DOHH2 (cell line): Measurements from ENCODE around the gene HLCS.

Experiments used
- EZH2phosphoT487 ChIP-seq: fragments of 200-600 bp; sonication (generic); IDR thresholded peaks from 2 replicates; pipeline ENCODE4 v1.6.1; 2017; ENCODE audit warnings: borderline replicate concordance, mild to moderate bottlenecking, antibody characterized with exemption, low read length, moderate library complexity, mixed read lengths
- TF ChIP-seq, protein P1 (sequence below): fragments of 200-600 bp; sonication (generic); IDR thresholded peaks from one replicate; pipeline ENCODE4 v1.5.1; 2014; ENCODE audit warnings: antibody characterized with exemption, mild to moderate bottlenecking, low read depth, low read length; ENCODE audit not compliant: poor library complexity, severe bottlenecking

DNA sequence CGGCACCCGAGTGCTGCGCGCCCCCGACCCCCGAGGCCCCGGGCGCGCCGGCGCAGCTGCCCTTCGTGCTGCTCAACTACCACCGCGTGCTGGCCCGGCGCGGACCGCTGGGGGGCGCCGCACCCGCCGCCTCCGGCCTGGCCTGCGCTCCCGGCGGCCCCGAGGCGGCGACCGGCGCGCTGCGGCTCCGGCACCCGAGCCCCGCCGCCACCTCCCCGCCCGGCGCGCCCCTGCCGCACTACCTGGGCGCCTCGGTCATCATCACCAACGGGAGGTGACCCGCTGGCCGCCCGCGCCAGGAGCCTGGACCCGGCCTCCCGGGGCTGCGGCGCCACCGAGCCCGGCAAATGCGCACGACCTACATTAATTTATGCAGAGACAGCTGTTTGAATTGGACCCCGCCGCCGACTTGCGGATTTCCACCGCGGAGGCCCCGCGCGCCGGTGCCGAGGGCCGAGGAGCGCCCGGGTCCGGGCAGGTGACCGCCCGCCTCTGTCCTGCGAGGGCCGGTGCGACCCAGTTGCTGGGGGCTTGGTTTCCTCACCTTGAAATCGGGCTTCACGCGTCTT, 218.6 kb downstream of the HLCS start:
- TF ChIP-seq, protein P1, sequence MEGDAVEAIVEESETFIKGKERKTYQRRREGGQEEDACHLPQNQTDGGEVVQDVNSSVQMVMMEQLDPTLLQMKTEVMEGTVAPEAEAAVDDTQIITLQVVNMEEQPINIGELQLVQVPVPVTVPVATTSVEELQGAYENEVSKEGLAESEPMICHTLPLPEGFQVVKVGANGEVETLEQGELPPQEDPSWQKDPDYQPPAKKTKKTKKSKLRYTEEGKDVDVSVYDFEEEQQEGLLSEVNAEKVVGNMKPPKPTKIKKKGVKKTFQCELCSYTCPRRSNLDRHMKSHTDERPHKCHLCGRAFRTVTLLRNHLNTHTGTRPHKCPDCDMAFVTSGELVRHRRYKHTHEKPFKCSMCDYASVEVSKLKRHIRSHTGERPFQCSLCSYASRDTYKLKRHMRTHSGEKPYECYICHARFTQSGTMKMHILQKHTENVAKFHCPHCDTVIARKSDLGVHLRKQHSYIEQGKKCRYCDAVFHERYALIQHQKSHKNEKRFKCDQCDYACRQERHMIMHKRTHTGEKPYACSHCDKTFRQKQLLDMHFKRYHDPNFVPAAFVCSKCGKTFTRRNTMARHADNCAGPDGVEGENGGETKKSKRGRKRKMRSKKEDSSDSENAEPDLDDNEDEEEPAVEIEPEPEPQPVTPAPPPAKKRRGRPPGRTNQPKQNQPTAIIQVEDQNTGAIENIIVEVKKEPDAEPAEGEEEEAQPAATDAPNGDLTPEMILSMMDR, result no peak
- TF ChIP-seq EZH2phosphoT487, result no peak
